ENCODE data around the gene SECISBP2L.

SECISBP2L gene

GRCh38 chr15:49044002-49044401, 2.2 kb downstream of the SECISBP2L start:
- TF ChIP-seq ISL1 (CRISPR knock-in tag; IDR thresholded peaks at IDR 0.05) (no peak), GLIS3 (CRISPR knock-in tag; IDR thresholded peaks at IDR 0.05) (no peak), TCF4 (CRISPR knock-in tag; IDR thresholded peaks at IDR 0.05; ENCODE audit: borderline replicate concordance) (no peak), CSDC2 (CRISPR knock-in tag; IDR thresholded peaks at IDR 0.05) (no peak), ZFP3 (CRISPR knock-in tag; IDR thresholded peaks at IDR 0.05) (no peak), ZC3H10 (CRISPR knock-in tag; IDR thresholded peaks at IDR 0.05) (no peak), PPARA (CRISPR knock-in tag; IDR thresholded peaks at IDR 0.05; ENCODE audit: borderline replicate concordance) (no peak)
- TF ChIP-seq, protein P1, sequence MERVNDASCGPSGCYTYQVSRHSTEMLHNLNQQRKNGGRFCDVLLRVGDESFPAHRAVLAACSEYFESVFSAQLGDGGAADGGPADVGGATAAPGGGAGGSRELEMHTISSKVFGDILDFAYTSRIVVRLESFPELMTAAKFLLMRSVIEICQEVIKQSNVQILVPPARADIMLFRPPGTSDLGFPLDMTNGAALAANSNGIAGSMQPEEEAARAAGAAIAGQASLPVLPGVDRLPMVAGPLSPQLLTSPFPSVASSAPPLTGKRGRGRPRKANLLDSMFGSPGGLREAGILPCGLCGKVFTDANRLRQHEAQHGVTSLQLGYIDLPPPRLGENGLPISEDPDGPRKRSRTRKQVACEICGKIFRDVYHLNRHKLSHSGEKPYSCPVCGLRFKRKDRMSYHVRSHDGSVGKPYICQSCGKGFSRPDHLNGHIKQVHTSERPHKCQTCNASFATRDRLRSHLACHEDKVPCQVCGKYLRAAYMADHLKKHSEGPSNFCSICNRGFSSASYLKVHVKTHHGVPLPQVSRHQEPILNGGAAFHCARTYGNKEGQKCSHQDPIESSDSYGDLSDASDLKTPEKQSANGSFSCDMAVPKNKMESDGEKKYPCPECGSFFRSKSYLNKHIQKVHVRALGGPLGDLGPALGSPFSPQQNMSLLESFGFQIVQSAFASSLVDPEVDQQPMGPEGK (CRISPR knock-in tag; IDR thresholded peaks at IDR 0.05; ENCODE audit: borderline replicate concordance), result no peak
- no peak for ATAC-seq

- no peak for ATAC-seq
- TF ChIP-seq CREB5 (CRISPR knock-in tag; IDR thresholded peaks at IDR 0.05; ENCODE audit: low read depth) (no peak), SNAI2 (CRISPR knock-in tag; IDR thresholded peaks at IDR 0.05) (no peak), PPARA (CRISPR knock-in tag; IDR thresholded peaks at IDR 0.05; ENCODE audit: borderline replicate concordance) (no peak), ZNF565 (CRISPR knock-in tag; conservative IDR thresholded peaks at IDR 0.05; ENCODE audit: low read depth) (no peak), ZNF8 (CRISPR knock-in tag; IDR thresholded peaks at IDR 0.05) (no peak)
Measured at GRCh38 chr15:49042165-49042564, 4.1 kb downstream of the SECISBP2L start.

DNA sequence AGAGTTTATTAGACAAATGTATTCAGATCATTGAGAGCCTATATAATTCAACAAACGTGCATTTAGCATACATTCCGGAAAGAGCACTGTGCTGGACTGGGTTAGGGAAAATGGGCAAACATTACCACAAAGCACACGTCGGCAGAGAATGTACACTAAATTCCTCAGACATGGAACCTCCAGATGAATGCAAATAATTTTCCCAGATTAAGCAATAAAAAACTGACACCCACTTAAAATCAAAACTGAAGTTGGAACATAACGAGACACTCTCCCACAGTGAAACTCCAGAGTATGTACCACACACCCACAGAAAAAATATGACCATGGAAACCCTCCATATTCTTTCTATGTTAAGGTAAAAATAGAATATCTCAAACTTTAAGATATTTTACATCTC, 4.8 kb downstream of the SECISBP2L start:
- no peak for TF ChIP-seq ZNF70 (CRISPR knock-in tag; IDR thresholded peaks at IDR 0.05)
- no peak for TF ChIP-seq SNAI2 (CRISPR knock-in tag; IDR thresholded peaks at IDR 0.05)
- TF ChIP-seq ARNTL (CRISPR knock-in tag; IDR thresholded peaks at IDR 0.05; ENCODE audit: borderline replicate concordance, low read depth), result no peak
- TF ChIP-seq, protein P2, sequence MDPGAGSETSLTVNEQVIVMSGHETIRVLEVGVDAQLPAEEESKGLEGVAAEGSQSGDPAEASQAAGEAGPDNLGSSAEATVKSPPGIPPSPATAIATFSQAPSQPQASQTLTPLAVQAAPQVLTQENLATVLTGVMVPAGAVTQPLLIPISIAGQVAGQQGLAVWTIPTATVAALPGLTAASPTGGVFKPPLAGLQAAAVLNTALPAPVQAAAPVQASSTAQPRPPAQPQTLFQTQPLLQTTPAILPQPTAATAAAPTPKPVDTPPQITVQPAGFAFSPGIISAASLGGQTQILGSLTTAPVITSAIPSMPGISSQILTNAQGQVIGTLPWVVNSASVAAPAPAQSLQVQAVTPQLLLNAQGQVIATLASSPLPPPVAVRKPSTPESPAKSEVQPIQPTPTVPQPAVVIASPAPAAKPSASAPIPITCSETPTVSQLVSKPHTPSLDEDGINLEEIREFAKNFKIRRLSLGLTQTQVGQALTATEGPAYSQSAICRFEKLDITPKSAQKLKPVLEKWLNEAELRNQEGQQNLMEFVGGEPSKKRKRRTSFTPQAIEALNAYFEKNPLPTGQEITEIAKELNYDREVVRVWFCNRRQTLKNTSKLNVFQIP (CRISPR knock-in tag; IDR thresholded peaks at IDR 0.05; ENCODE audit: borderline replicate concordance, low read depth), result no peak
- TF ChIP-seq TOX (CRISPR knock-in tag; IDR thresholded peaks at IDR 0.05; ENCODE audit: borderline replicate concordance), result no peak
- TF ChIP-seq ZNF565 (CRISPR knock-in tag; conservative IDR thresholded peaks at IDR 0.05; ENCODE audit: low read depth), result no peak
- no peak for TF ChIP-seq OSR1 (CRISPR knock-in tag; IDR thresholded peaks at IDR 0.05)
- TF ChIP-seq TSHZ2 (CRISPR knock-in tag; IDR thresholded peaks at IDR 0.05), result no peak
- TF ChIP-seq BACH2 (CRISPR knock-in tag; IDR thresholded peaks at IDR 0.05; ENCODE audit: borderline replicate concordance), result no peak
- TF ChIP-seq CSDC2 (CRISPR knock-in tag; IDR thresholded peaks at IDR 0.05), result no peak
- TF ChIP-seq CREB5 (CRISPR knock-in tag; IDR thresholded peaks at IDR 0.05; ENCODE audit: low read depth), result no peak
- TF ChIP-seq RARB (CRISPR knock-in tag; IDR thresholded peaks at IDR 0.05), result no peak
- no peak for TF ChIP-seq ZFP3 (CRISPR knock-in tag; IDR thresholded peaks at IDR 0.05)
- no peak for TF ChIP-seq TCF4 (CRISPR knock-in tag; IDR thresholded peaks at IDR 0.05; ENCODE audit: borderline replicate concordance)
- TF ChIP-seq, protein P3, sequence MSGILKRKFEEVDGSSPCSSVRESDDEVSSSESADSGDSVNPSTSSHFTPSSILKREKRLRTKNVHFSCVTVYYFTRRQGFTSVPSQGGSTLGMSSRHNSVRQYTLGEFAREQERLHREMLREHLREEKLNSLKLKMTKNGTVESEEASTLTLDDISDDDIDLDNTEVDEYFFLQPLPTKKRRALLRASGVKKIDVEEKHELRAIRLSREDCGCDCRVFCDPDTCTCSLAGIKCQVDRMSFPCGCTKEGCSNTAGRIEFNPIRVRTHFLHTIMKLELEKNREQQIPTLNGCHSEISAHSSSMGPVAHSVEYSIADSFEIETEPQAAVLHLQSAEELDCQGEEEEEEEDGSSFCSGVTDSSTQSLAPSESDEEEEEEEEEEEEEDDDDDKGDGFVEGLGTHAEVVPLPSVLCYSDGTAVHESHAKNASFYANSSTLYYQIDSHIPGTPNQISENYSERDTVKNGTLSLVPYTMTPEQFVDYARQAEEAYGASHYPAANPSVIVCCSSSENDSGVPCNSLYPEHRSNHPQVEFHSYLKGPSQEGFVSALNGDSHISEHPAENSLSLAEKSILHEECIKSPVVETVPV (CRISPR knock-in tag; IDR thresholded peaks at IDR 0.05), result no peak
- TF ChIP-seq GLIS3 (CRISPR knock-in tag; IDR thresholded peaks at IDR 0.05), result no peak
- no peak for ATAC-seq
